Peyer's patch (tissue), 4 donors: ENCODE measurements around the gene HOXD9.

ENCODE experiments used
- CTCF ChIP-seq, 6 experiments: fragments of 450-650 bp in 4 of 6; fragments of 200-600 bp in 2 of 6; sonication (generic) in 1 of 6; IDR thresholded peaks; one replicate each; pipeline ENCODE4 v1.5.1; 2017 to 2019; ENCODE audit warnings: antibody characterized with exemption in 6 of 6, mild to moderate bottlenecking in 3 of 6, moderate library complexity in 1 of 6
- POLR2A ChIP-seq, 2 donors: fragments of 450-650 bp; IDR thresholded peaks; one replicate each; pipeline ENCODE4 v1.5.1; 2017; ENCODE audit warnings: antibody characterized with exemption in 2 of 2, mild to moderate bottlenecking in 2 of 2, moderate library complexity in 2 of 2

DNA sequence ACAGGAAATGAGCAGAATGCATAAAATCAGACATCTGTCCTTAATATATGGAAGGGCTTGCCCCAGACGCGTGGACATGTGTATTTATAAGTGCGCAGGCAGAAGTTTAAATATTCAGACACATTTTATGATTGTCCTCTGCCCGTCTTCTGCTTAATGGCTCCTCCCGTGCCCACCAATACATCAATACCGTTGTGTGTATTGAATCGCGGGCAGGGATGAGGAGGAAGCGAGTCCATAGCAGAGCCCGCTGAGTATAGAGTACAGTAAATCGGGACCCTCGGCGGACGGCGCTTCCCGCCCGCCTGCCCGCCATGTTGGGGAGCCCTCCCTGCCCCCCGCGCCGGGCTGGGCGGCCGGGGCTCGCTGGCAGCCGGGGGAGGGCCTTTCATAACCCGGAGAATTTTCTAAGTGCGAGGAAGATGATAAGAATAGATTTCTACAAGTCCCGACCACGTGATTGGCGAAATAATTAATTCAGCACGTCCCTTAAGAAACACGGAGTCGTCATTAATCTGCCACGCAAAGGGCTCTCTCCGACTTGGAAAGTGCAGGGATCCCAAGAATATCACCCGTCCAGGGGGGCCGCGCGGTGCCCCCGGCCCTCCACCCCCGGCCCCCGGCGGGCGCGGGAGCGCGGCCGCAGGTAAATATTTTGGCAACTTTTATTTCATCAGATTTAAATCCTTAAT is 34.4 kb downstream of the HOXD9 start, which contains the start of gene HOXD3:
- TF ChIP-seq CTCF (IDR thresholded peaks at IDR 0.05): no peak
- no peak for TF ChIP-seq POLR2A (IDR thresholded peaks at IDR 0.05)
